GM18861 (cell line): ENCODE results near the gene SLC29A1.
"Not testable (repeated sequence)": the region's sequence is repeated elsewhere in the genome, so short reads cannot be mapped to it uniquely, and the experiment has no call there.

Source experiments
- ATAC-seq: cut with Tn5 transposase; IDR thresholded peaks from one replicate; pipeline ENCODE4 v1.9.1; 2021; ENCODE audit not compliant: unreplicated experiment

SLC29A1 gene

DNA sequence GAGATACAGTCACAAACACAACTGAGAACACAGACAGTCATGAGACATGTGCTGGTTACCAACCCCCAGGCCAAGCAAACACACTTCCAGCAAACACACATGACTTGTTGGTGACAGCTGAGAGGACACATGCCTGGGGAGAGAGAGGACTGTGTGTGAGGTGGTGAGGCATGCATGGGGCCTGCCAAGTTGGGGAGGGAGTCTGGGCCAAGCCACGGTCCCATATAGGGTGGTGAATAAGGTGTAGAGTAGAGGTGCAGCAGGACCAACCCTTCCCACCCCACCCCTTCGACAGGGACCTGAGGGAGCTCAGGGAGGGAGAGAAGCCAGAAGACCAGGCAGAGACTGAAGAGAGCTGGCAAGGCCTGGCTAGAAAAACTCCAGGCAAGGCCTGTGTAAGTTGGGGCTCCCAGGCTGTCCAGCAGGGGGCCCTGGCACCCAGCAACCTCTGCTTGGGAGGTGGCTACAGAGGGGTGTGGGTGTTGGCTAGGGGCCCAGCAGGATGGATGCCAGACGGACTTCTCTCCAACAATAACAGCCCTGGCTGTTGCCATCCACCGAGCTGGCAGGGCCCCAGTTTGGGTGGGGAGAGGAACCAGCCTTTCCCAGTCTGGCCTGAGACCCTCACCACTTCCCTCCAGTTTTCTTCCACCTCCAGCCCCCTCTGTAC lies 2.0 kb upstream of the SLC29A1 start:
- ATAC-seq: peak; percentile 49

DNA sequence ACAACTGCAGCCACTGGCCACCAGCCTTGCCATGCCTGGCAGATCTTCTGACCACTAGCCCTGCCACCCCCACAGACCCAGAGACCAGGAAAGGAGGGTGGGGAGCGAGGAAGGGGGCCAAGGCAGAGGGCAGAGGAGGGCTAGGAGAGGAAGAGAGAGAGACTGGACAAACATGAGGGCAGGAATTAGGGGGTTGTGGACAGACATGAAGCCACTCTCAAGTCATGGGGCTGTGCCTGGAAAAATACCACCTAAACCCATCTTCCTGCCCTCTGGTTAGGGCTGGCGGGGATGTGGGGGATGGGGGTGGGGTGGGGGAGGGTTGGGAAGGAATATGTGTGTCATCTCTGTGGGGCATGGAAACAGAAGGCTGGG lies 1.4 kb upstream of the SLC29A1 start:
- ATAC-seq: no peak

DNA sequence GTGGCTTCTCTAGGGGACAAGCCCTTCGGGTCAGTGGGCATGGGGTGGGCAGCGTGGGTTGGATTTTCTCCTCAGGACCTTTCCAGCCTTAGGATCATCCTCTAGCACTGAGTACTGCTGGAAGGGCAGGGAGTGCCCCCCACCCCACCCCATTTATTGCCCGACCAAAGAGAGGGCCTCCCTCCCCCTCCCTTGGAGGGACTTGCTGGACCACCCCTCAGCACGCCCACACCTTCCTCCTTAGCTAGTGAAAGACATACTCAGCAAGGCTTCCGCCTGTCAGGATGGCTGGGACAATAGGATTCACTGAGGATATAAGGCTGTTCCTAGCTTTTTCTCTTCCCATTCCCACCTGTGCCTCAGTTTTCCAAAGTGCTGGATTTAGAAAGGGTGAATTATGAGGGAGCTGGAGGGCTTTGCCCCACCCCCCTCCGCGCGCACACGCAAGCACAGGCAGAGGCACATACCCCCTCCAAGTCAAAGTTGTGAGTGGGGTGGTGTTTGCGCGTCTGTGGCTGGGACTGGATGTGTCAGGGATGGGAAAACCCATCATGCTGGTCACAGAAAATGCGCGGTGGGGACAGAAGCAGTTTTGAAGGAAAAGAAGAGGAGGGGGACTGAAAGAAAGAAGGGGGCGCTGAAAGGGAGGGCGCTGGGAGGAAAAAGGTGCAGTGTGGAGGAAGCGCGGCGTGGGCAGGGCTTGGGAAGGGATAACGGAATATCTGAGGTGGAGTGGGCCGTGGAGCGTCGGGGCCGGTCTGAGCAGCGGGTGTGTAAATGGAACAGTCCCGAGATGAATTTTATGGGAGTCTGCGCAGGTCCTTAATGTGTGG lies 693 bp upstream of the SLC29A1 start:
- no peak for ATAC-seq

DNA sequence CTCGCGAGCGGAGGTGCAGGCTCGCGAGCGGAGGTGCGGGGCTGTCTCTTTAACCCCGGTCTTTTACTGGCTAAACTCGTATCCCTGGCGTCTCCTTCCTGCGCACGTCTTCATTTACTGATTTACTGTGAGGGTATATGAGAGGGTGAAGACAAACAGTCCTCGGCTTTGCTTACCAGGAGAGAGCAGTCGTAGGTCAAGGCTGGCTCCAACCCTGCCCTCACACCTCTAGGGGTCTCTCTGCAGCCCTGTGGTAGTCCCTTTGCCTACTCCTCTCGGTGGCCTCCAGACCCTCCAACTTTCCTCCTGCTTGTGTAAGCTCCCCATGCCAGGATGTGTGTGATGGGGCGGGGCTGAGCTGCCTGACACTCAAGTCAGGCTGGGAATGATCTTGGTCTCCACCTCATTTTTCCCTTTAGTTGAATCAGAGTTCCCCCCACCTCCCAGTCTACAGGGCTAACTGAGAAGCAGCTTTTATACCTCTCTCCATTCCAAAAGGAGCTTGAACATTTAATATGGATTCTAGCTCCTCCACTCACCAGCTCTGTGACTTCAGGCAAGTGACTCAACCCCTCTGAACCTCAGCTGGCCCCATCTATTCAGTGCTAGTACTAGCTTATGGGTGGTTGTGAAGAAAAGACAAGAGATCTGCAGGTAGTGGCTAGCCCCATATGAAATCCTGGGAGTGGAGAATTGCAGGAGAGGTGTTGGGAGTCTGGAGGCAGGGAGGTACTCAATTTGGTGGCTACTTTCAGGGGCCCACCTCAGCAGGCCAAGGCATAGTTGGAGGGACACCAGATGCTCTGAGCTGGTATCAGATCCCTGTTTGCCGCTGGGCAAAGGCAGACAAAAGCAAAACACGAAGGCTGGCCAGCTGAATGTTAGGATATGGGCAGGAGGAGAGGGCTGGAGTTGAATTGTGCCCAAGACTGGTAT lies 902 bp downstream of the SLC29A1 start:
- no peak for ATAC-seq

DNA sequence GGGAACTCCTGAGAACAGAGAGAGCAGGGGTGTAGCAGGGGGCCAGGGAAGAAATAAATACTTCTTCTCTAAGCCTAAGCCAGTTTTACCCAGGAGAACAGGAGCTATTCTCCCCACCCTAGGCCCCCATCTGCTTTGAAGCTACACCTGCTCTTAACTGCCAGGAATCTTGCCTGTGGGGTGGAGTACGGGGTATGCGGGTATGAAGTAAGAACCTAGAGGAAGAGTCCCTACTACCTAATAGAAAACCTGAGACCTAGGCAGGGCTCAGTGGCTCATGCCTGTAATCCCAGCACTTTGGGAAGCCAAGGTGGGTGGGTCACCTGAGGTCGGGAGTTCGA lies 1.5 kb downstream of the SLC29A1 start:
- no peak for ATAC-seq

DNA sequence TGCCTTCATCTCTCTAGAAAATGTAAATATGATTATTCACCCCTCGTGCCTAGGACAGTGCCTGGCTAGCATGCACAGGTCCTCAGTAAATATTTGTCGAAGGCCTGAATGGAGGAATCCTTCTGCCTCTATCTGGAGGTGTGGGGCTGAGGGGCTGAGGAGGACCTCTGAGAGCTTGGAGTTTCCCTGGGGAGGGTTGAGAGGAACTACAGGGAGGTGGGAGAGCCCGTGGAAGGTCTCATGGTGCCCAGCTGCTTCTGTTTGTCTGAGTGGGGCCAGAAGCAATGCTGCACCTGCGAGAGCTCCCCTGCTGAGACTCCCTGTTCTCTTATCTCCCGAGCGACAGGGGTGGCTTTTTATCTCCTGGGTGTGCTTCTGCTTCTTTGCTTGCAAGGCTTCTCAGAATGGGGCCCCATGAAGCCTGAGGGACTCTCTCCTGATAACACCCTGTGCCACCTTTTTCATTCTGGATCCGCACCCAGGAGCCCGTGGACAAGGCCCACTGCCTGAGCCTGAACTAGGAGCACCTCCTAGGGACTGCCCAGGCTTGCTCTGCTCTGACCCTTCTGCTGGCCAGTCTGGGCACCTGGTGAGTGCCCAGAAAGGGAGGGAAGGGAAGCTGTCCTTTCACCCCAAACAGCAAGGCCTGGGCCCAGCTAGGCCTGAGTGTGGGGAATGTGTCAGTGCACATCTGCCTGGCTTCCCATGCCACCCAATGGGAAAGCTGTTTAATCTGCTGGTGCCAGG lies 2.4 kb downstream of the SLC29A1 start:
- no peak for ATAC-seq

DNA sequence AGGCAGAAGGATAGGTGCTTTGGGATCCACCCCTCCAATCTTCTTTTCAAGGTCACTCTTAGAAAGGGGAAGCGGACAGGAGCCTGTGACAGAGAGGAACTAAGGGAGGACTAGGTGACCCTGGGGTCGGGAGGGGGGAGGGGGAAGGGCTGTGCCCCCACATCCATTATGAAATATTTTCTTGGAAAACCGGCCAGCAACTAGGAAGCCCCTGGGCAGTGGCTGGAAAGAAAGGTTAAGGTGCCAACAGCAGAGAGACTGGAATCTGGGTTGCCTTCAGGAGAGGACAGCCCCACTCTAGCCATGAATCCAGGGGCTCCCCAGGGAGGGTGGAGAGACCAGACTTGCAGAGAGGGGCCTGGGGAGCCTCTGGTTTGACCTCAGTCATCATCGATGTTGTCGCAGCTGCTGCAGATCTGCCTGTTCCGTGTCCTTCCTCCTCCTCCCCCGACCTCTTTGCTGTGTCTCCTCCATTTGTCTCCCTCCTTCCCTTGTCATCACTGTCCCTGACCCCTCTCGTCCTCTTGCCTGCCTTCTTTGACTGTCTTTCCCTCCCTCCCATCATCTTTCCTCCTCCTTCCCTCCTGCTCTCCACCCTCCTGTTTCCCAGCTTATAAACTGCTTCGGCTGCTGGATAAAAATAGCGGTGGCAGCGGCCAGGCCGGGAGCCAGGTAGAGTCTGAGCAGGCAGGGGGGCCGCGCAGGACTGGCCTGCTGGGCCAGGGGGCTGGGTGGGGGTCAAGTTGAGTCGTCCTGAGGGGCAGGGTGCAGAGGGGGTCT lies 3.2 kb downstream of the SLC29A1 start:
- no peak for ATAC-seq

DNA sequence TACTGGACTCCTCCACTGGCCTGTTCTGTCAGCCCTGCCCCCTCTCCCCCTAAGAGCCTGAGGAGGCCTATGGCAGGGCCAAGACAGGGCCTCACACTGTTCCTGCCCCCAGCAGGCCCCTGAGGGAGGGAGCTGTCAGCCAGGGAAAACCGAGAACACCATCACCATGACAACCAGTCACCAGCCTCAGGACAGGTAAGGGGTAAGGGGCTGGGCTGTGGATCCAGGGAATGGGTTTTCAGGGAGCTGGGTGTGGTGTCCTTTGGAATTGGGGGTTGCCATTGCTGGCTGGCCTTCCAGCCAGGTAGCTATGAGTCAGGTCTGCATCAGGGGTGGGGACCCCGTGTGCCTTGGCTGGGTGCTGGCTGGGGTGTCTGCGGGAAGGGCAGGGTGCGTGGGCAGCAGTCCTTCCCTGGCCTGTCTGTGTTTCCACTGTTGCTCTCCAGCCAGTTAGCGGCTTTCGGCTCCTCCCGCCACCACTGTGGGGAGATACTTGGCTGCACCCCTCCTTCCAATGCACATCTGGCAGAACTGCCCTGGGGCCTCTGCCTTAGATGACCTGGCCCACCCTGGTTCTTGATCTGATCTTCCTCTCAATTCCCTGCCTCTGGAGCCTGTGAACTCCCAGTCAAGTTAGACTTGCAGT lies 3.9 kb downstream of the SLC29A1 start:
- ATAC-seq: no peak

DNA sequence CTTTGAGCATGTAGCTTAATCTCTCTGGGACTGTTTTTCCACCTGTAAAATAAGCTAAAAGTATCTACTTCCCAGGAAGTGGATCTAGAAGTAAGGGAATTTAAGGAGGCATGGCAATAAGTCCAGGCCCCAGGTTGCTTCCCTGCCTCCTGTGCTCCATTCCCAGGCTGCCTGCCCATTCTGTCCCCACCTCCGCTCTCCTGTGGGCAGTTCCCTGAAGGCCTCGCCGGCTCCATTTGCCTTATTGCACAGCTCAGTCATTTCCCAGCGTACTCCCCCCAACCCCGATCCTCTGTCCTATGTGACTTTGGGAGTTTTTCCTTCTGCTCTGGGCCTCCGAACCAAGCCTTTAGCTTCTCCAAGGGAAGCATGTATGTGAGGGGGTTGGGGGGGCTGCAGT lies 4.6 kb downstream of the SLC29A1 start:
- no peak for ATAC-seq

DNA sequence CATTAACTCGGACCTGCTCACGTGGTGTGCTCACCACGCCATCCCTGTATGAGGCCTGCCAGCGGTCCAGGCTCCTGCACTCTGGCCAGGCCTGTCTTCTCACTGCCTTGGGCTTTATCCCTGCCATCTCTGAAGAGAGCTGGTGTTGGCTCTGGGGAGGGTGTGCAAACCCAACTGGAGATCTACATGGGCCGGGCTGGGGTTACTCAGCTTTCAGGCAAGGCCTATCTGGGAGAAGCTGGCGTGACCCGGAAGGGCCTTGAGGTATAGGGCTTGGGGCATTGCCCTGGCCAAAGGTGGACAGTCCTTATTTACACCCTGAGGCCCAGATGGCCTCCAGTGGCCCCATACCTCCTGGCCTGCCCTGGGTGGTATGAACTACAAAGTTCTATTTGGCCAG lies 5.0 kb downstream of the SLC29A1 start:
- ATAC-seq: no peak

DNA sequence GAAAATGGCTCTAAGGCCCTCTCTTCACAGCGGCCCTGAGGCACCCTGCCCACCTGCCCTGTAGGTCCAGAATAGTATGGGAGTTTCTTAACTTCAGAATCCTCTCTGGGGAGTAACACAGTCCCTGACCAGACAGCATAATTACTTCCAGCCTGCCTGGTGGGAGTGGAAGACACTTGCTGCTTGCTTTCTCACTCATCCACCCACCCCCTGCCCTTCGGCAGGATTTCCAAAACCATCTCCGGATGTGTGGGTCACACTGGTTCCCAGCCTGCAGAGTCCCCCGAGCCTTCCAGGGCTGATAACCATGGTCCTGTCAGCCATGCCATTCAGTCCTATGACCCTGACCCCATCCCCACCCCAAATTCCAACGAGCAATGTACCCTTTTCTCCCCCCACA lies 5.4 kb downstream of the SLC29A1 start:
- no peak for ATAC-seq

DNA sequence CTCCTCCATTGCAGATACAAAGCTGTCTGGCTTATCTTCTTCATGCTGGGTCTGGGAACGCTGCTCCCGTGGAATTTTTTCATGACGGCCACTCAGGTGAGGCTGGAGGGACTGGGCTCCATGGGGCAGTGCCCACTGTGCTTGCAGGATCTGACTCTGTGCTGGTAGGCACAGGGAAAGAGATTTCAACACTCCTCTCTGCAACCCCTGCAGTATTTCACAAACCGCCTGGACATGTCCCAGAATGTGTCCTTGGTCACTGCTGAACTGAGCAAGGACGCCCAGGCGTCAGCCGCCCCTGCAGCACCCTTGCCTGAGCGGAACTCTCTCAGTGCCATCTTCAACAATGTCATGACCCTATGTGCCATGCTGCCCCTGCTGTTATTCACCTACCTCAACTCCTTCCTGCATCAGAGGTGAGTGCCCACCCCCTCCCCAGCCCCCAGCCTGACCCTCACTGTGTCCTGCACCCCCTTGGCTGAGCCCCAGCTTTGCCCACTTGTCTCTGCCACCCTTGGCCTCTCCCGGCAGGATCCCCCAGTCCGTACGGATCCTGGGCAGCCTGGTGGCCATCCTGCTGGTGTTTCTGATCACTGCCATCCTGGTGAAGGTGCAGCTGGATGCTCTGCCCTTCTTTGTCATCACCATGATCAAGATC lies 6.1 kb downstream of the SLC29A1 start:
- no peak for ATAC-seq

DNA sequence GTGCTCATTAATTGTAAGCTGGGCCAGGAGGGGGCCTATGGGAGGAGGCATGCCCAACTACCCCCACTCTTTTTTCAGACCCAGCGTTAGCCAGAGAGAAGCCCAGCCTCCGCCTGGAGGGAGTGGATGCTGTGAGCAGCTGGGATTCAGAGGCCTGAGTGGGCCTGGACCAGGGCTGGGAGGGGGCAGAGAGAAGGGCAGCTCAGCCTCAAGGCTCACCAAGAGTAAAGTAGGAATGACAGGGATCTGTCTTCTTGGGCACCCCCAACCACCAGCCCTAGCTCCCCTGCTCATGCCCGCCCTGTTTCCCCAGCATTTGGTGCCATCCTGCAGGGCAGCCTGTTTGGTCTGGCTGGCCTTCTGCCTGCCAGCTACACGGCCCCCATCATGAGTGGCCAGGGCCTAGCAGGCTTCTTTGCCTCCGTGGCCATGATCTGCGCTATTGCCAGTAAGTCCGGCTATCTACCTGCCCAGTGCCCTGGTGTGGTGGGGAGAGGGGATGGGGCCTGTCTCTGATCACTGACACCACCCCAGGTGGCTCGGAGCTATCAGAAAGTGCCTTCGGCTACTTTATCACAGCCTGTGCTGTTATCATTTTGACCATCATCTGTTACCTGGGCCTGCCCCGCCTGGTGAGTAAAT lies 6.8 kb downstream of the SLC29A1 start:
- no peak for ATAC-seq

DNA sequence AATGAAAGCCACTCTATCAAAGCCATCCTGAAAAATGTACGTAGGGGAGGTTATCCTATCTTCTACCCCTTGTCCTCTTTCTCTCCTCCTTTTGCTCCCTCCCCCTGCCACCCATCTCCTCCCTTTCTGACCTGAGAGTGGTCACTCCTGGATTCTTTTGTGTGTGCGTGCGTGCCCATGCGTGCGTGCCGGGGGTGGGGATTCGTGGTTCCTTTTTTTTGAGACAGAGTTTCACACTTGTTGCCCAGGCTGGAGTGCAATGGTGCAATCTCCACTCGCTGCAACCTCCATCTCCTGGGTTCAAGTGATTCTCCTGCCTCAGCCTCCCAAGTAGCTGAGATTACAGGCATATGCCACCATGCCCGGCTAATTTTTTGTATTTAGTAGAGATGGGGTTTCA lies 8.0 kb downstream of the SLC29A1 start:
- not testable (repeated sequence) for ATAC-seq

DNA sequence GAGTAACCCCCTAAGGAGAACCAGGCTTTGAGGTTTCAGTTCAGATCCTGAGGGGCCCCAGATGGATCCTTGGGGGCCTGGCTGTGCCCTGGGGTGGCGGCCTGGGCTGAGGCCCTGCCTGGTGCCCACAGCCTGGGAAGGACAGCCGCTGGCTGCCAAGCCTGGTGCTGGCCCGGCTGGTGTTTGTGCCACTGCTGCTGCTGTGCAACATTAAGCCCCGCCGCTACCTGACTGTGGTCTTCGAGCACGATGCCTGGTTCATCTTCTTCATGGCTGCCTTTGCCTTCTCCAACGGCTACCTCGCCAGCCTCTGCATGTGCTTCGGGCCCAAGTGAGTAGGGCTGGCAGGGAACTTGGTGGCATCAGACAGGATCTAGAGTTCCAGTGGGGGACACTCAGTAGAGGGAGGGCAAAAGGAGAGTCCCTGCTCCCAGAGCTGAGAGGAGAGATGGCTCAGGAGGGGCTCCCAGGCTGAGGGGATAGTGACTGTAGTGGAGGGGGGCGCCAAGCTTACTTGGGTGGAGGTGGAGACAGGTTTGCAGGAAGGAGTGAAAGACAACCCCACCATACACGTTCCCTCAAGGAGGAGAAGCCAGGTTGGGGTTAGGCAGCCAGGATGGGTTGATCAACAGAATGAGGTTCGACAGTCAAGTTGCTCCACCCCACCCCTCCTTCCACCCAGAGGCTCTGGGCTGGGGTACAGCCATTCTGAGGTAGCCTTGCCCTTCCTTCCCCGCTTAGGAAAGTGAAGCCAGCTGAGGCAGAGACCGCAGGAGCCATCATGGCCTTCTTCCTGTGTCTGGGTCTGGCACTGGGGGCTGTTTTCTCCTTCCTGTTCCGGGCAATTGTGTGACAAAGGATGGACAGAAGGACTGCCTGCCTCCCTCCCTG lies 9.5 kb downstream of the SLC29A1 start:
- no peak for ATAC-seq

DNA sequence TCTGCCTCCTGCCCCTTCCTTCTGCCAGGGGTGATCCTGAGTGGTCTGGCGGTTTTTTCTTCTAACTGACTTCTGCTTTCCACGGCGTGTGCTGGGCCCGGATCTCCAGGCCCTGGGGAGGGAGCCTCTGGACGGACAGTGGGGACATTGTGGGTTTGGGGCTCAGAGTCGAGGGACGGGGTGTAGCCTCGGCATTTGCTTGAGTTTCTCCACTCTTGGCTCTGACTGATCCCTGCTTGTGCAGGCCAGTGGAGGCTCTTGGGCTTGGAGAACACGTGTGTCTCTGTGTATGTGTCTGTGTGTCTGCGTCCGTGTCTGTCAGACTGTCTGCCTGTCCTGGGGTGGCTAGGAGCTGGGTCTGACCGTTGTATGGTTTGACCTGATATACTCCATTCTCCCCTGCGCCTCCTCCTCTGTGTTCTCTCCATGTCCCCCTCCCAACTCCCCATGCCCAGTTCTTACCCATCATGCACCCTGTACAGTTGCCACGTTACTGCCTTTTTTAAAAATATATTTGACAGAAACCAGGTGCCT lies 10.2 kb downstream of the SLC29A1 start:
- no peak for ATAC-seq
